Glomerular visceral epithelial cell (primary cell): ENCODE results near the gene GPR52.
"Not testable (repeated sequence)": the region's sequence is repeated elsewhere in the genome, so short reads cannot be mapped to it uniquely, and the experiment has no call there.

Source experiments
- DNase-seq: peaks from one replicate; pipeline ENCODE4 v3.0.0-alpha.2; 2016; ENCODE audit errors: extremely low spot score

GPR52 gene

GRCh38 chr1:174447866-174448530, at the start of gene GPR52:
TSS of gene GPR52 (plus strand) at chr1:174447964. CDS start at chr1:174448112, 148 bp downstream.
- no peak for DNase-seq

- peak; percentile 50 for DNase-seq
Observed at GRCh38 chr1:174398246-174398645, 49.5 kb upstream of the GPR52 start.

- no peak for DNase-seq
Observed at GRCh38 chr1:174399211-174399610, 48.6 kb upstream of the GPR52 start.

DNA sequence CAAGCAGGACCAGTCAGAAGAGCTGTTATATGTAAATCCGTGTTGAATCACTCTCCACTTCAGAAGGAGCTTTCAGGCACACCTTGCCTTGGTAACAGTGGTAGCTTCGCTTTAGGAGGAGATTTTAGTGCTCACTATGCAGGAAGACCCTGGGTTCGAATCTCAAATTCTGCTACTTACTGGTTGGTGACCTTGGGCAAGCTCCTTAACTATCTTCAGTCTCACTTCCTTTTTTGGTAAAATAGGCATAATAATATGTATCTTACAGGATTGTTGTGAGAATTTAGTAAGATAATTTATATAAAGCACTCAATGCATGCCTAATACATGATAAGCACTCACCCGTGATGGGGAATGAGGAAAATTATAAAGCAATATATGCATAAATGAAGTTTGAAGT, 46.7 kb upstream of the GPR52 start:
- no peak for DNase-seq

DNA sequence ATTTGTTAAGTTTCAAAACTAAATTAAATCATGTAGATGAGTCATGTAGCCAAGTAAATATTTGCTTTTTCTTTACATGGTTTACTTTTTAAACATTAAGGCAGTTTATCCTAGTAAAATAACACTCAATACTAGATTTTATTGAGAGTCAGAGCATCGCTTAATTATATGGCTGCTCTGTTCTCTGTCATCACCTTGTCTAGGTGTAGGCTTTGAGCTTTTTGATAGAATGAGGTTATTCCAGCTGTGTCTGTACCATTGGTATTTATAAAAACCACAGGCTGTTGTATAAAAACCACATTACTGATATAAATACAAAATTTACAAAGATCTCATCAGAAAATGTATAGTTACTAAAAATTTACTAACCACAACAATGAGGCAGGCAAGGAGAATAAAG, 42.5 kb upstream of the GPR52 start:
- DNase-seq: no peak

- no peak for DNase-seq
Observed at GRCh38 chr1:174406421-174406820, 41.3 kb upstream of the GPR52 start.

- no peak for DNase-seq
Observed at GRCh38 chr1:174407665-174408064, 40.1 kb upstream of the GPR52 start.

DNA sequence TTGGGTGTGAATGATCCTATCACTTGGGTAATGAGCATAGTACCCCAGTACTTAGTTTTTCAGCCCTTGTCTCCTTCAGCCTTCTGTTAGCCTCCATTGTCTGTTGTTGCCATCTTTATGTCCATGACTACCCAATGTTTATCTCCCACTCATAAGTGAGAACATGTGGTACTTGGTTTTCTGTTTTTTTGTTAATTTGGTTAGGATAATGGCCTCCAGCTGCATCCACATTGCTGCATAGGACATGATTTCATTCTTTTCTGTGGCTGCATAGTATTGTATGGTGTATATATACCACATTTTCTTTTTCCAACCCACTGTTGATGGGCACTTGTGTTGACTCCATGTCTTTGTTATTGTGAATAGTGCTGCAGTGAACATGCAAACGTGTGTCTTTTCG, 39.6 kb upstream of the GPR52 start:
- DNase-seq: no peak

DNA sequence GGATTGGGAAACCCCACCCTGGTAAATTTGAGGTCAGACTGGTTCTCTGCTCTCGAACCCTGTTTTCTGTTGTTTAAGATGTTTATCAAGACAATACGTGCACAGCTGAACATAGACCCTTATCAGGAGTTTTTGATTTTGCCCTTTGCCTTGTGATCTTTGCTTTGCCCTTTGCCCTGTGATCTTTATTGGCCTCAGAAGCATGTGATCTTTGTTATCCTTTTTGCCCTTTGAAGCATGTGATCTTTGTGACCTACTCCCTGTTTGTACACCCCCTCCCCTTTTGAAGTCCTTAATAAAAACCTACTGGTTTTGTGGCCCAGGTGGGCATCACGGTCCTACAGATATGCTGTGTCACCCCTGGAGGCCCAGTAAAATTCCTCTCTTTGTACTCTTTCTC, 38.0 kb upstream of the GPR52 start:
- DNase-seq: not testable (repeated sequence)

- DNase-seq: no peak
Observed at GRCh38 chr1:174413632-174414031, 34.1 kb upstream of the GPR52 start.

GRCh38 chr1:174414203-174414602, 33.6 kb upstream of the GPR52 start:
- DNase-seq: no peak

- no peak for DNase-seq
Observed at GRCh38 chr1:174415506-174415905, 32.3 kb upstream of the GPR52 start.

DNA sequence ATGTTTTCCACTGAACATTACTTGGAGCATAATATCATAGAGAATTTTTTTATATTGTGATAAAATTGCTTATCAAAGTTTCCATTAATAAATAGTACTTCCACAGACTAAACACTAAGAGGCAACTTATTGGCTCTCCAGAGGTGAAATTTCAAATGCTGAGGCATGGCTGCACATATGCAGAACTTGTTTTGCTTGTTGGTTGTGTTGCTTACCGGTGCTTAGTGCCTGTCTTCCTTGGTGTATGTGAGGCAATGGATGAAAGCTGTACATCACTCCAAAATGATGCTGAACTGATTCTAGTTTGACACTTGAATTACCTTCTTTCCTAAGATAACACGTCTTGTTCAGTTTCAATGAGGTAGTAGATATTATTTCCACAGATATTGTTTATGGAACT, 29.8 kb upstream of the GPR52 start:
- DNase-seq: no peak

- DNase-seq: no peak
Observed at GRCh38 chr1:174425121-174425520, 22.6 kb upstream of the GPR52 start.

- no peak for DNase-seq
Observed at GRCh38 chr1:174426153-174426552, 21.6 kb upstream of the GPR52 start.

DNA sequence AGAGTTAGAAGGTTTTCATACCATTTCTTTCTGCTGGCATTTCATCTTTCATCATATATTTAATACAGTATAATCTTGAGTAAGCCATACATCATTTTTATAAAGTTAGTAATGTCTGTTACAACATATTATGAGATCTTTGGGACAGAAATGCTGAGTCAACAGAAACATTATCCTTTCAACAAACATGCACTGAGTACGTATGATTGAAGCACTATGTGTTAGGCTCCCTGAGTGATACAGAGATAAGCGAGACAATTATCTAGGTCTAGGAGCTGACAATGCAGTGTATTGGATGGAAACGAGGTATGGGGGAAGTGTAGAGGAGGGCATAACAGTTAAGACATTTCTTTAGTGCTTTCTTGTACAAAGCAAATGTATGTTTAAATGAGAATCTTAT, 19.7 kb upstream of the GPR52 start:
- DNase-seq: no peak

GRCh38 chr1:174428739-174429138, 19.0 kb upstream of the GPR52 start:
- DNase-seq: no peak

GRCh38 chr1:174433451-174433850, 14.3 kb upstream of the GPR52 start:
- DNase-seq: peak; percentile 1

DNA sequence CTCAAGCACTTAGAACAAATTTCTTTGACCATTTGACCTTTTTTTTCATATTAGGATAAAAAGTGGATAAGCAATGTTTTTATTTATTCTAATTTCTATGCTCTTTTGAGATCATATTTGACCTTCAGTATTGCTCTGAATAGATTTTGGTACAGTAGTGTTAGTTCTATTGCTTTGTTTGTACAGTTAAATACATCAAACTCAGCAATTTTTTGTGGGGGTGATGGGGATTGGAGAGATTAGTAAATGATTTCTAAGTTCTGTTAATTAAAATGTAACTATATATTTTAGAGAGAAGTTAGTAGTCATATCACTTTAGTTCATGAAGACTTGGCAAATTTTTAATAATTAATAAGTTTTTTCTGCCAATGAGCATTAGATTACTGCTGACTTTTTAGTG, 2.4 kb upstream of the GPR52 start:
- no peak for DNase-seq

DNA sequence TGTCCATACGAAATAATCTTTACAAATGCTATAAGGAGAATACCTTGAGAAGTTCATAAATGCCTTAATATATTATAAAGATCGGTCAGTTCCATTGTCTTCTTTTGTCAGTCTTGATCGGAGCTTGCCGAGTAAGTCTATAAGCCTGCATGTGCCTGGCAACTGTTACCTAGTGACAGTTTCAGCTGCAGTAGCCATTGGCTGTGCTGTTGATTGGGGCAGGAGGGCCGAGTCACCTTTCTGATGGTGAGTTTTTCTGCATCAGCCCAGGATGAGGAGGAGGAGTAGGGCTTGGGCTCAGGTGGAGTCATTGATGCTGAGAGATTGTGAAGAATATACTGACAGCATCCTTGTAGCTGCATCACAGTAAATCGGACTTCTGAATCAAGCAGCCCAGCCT, 1.9 kb upstream of the GPR52 start:
- DNase-seq: no peak

DNA sequence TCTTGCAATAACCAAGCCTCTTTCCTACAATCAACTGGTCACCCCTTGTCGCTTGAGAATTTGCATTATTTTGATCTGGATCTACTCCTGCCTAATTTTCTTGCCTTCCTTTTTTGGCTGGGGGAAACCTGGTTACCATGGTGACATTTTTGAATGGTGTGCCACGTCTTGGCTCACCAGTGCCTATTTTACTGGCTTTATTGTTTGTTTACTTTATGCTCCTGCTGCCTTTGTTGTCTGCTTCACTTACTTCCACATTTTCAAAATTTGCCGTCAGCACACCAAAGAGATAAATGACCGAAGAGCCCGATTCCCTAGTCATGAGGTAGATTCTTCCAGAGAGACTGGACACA, 743 bp downstream of the GPR52 start:
- no peak for DNase-seq

GRCh38 chr1:174448974-174449373, 1.2 kb downstream of the GPR52 start:
- no peak for DNase-seq

GRCh38 chr1:174451408-174451807, 3.6 kb downstream of the GPR52 start:
- DNase-seq: no peak

DNA sequence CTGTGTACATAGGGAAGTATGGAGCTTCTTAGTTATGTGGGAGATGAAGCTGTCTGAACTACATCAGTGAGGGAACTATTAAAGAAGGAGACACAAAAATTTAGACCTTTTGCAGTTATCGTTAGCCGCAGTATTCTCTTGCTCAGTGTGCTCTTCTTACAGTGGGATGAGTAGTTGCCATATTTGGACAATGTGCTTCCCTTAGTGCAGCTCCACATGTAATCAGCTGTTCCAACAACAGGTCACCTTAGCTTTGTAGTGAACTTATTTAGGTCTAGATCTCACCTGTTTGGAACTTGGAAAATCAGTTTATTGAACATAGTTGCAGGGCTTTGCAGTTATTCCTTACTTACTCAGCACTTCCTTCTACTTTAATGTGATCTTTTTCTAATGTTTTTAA, 18.1 kb downstream of the GPR52 start:
- no peak for DNase-seq
